ENCODE data around the gene REC8.
"Not testable (repeated sequence)": the region's sequence is repeated elsewhere in the genome, so short reads cannot be mapped to it uniquely, and the experiment has no call there.

REC8 gene

GRCh38 chr14:24197056-24197450, 25.2 kb downstream of the REC8 start:
- no peak for DNase-seq (ENCODE audit: low read depth in 1 of 2, low spot score in 1 of 2)
- peak overlapping the region; percentile 99 for H3K27ac ChIP-seq (replicated peaks)
- TF ChIP-seq CTCF (IDR thresholded peaks at IDR 0.05; ENCODE audit: insufficient read depth, low read length) = no peak
- TF ChIP-seq GABPA (IDR thresholded peaks at IDR 0.05; ENCODE audit: low read depth) = no peak
- TF ChIP-seq, protein P1, sequence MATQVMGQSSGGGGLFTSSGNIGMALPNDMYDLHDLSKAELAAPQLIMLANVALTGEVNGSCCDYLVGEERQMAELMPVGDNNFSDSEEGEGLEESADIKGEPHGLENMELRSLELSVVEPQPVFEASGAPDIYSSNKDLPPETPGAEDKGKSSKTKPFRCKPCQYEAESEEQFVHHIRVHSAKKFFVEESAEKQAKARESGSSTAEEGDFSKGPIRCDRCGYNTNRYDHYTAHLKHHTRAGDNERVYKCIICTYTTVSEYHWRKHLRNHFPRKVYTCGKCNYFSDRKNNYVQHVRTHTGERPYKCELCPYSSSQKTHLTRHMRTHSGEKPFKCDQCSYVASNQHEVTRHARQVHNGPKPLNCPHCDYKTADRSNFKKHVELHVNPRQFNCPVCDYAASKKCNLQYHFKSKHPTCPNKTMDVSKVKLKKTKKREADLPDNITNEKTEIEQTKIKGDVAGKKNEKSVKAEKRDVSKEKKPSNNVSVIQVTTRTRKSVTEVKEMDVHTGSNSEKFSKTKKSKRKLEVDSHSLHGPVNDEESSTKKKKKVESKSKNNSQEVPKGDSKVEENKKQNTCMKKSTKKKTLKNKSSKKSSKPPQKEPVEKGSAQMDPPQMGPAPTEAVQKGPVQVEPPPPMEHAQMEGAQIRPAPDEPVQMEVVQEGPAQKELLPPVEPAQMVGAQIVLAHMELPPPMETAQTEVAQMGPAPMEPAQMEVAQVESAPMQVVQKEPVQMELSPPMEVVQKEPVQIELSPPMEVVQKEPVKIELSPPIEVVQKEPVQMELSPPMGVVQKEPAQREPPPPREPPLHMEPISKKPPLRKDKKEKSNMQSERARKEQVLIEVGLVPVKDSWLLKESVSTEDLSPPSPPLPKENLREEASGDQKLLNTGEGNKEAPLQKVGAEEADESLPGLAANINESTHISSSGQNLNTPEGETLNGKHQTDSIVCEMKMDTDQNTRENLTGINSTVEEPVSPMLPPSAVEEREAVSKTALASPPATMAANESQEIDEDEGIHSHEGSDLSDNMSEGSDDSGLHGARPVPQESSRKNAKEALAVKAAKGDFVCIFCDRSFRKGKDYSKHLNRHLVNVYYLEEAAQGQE (IDR thresholded peaks at IDR 0.05; ENCODE audit: insufficient replicate concordance, low read depth) = no peak
- no peak for TF ChIP-seq SPI1 (IDR thresholded peaks at IDR 0.05; ENCODE audit: borderline replicate concordance, low read depth)
- no peaks in the 10 kb centered on the region for H3K27me3 ChIP-seq (ENCODE audit: insufficient read depth, poor library complexity, severe bottlenecking)
- H3K4me3 ChIP-seq (replicated peaks; ENCODE audit: insufficient read depth, low read length) = peak overlapping the region; percentile 79

DNA sequence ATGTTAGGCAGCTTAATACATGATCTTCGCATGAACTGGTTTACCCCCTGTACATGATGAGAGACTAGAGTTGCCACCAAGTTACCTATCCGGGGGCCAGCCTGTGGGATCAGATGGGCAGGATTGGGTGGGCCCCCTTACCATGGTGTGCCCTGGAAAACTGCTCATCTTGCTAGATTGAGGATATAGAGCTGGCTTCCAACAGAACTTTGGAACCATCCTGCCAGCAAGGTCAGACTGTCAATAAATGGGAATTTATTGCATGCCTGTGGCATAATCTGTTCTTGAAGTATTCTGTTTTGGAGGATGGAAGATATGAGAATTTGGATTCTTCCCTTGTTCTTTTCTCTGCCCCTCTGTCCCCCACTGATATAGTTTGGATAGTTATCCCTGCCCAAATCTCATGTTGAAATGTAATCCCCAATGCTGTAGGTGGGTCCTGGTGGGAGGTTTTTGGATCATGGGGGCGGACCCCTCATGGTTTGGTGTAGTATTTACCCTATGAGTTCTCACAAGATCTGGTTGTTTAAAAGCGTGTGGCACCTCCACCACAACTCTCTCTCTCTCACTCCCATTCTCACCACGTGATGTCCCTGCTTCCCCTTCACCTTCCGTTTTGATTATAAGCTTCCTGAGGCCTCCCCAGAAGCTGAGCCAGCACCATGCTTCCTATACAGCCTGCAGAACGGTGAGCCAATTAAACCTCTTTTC, 27.1 kb downstream of the REC8 start:
- no peaks in the 10 kb centered on the region for H3K27me3 ChIP-seq (ENCODE audit: insufficient read depth, poor library complexity, severe bottlenecking)

GRCh38 chr14:24202538-24202937, 30.7 kb downstream of the REC8 start:
- not testable (repeated sequence) for H3K4me3 ChIP-seq (replicated peaks; ENCODE audit: insufficient read depth, low read length); DNase-seq (ENCODE audit: low read depth in 1 of 2, low spot score in 1 of 2); H3K27ac ChIP-seq (replicated peaks); H3K27me3 ChIP-seq (ENCODE audit: insufficient read depth, poor library complexity, severe bottlenecking)

More for the DNA sequence above, 27.1 kb downstream of the REC8 start:
- no peak for TF ChIP-seq POLR2AphosphoS5 (IDR thresholded peaks at IDR 0.05; ENCODE audit: low read depth)
- TF ChIP-seq SPI1 (IDR thresholded peaks at IDR 0.05; ENCODE audit: borderline replicate concordance, low read depth) = no peak
- no peak for TF ChIP-seq GABPA (IDR thresholded peaks at IDR 0.05; ENCODE audit: low read depth)
- no peak for TF ChIP-seq CTCF (IDR thresholded peaks at IDR 0.05; ENCODE audit: insufficient read depth, low read length)
- TF ChIP-seq, protein P1 (IDR thresholded peaks at IDR 0.05; ENCODE audit: insufficient replicate concordance, low read depth) = no peak
- DNase-seq (ENCODE audit: low read depth in 1 of 2, low spot score in 1 of 2) = no peak
- Histone ChIP-seq H3K4me3 (replicated peaks; ENCODE audit: insufficient read depth, low read length) (no peak overlapping the region), H3K27ac (replicated peaks) (no peak overlapping the region)

- not testable (repeated sequence) for H3K4me3 ChIP-seq (replicated peaks; ENCODE audit: insufficient read depth, low read length); H3K27ac ChIP-seq (replicated peaks)
Observed at GRCh38 chr14:24203249-24203886, 31.5 kb downstream of the REC8 start.

More at GRCh38 chr14:24203249-24203886, 31.5 kb downstream of the REC8 start:
- H3K27me3 ChIP-seq (ENCODE audit: insufficient read depth, poor library complexity, severe bottlenecking); DNase-seq (ENCODE audit: low read depth in 1 of 2, low spot score in 1 of 2): not testable (repeated sequence)

All from HL-60 (cell line).